Effector memory CD8-positive, alpha-beta T cell (primary cell): Measurements from ENCODE around the gene COG7.
"Not testable (repeated sequence)": the region's sequence is repeated elsewhere in the genome, so short reads cannot be mapped to it uniquely, and the experiment has no call there.

ENCODE experiments used
- ATAC-seq: fragments of 150-1000 bp; cut with Tn5 transposase; replicated peaks from 2 replicates; pipeline ENCODE4 v1.10.0; 2021; ENCODE audit warnings: mild to moderate bottlenecking, moderate library complexity
- DNase-seq, 3 experiments: peaks; one replicate each; pipeline ENCODE4 v3.0.0; 2021
- H3K27ac Mint-ChIP-seq, 2 donors: one replicate each; pipeline ENCODE4 v1.8.0; 2022; ENCODE audit warnings: mild to moderate bottlenecking in 2 of 2, mixed read lengths in 2 of 2, moderate library complexity in 2 of 2
- H3K27me3 Mint-ChIP-seq, 2 donors: one replicate each; pipeline ENCODE4 v1.8.0; 2022; ENCODE audit warnings: mixed read lengths in 2 of 2
- H3K36me3 Mint-ChIP-seq: one replicate; pipeline ENCODE4 v1.8.0; 2022; ENCODE audit warnings: mild to moderate bottlenecking, moderate library complexity, mixed read lengths; ENCODE audit not compliant: insufficient read depth
- H3K4me1 Mint-ChIP-seq, 2 donors: one replicate each; pipeline ENCODE4 v1.8.0; 2022; ENCODE audit warnings: low read depth in 2 of 2, mixed read lengths in 2 of 2
- H3K4me3 Mint-ChIP-seq, 2 donors: one replicate each; pipeline ENCODE4 v1.8.0; 2022; ENCODE audit warnings: mild to moderate bottlenecking in 2 of 2, mixed read lengths in 2 of 2, moderate library complexity in 2 of 2
- H3K9me3 Mint-ChIP-seq, 2 donors: one replicate each; pipeline ENCODE4 v1.8.0; 2022; ENCODE audit warnings: mixed read lengths in 2 of 2

The COG7 gene

GRCh38 chr16:23367988-23368387 lies 85.0 kb downstream of the COG7 start:
- Mint-ChIP-seq H3K27me3 (peaks cover 0 to 12% of the 10 kb centered on the region in 2 donors), H3K36me3 (peaks cover 2% of the 10 kb centered on the region), H3K27ac (no peak overlapping the region), H3K9me3 (no peaks in the 10 kb centered on the region), H3K4me1 (peaks cover 3 to 12% of the 10 kb centered on the region in 2 donors), H3K4me3 (no peak overlapping the region)
- ATAC-seq (no peak), DNase-seq (no peak)

- Mint-ChIP-seq H3K4me1 (peaks cover 3 to 12% of the 10 kb centered on the region in 2 donors), H3K27ac (no peak overlapping the region), H3K9me3 (no peaks in the 10 kb centered on the region), H3K27me3 (peaks cover 0 to 15% of the 10 kb centered on the region in 2 donors), H3K4me3 (no peak overlapping the region), H3K36me3 (peaks cover 2% of the 10 kb centered on the region)
- DNase-seq, result no peak
- ATAC-seq, result no peak
Observed at GRCh38 chr16:23367564-23367963, 85.4 kb downstream of the COG7 start.

- Mint-ChIP-seq H3K27me3 (peaks cover 0 to 18% of the 10 kb centered on the region in 2 donors), H3K4me1 (peaks cover 3 to 12% of the 10 kb centered on the region in 2 donors)
- not testable (repeated sequence) for DNase-seq, H3K9me3 Mint-ChIP-seq, H3K36me3 Mint-ChIP-seq, ATAC-seq, H3K4me3 Mint-ChIP-seq, H3K27ac Mint-ChIP-seq
Observed at GRCh38 chr16:23366341-23366740, 86.6 kb downstream of the COG7 start.

DNA sequence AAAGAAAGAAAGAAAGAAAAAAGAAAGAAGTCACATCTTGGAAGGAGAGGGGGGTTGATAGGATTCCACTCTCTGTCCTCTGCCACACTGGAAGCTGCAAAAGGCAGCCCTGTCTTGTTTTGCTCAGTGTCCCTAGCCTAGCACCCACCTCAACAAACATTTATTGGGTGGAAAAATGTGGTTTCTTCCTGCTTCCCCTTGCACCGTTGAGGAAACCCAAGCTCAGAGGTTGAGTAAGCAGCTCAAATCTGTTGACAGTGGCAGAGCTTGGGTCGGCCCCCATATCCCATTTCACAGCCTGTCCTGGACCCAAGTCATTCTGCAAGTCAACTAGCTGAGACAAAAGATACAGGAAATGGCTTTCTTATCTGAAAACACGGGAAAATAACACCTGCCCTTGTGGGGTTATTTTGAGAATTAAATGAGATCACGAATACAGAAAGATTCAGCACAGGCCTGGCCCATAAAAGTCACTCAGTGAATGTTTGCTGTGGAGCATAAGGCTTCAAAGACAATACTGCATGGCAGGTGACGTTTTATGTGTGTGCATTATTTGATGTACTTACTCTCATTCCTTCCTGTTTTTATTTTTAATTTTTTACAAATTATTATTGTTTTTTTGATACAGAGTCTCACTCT lies 87.3 kb downstream of the COG7 start:
- peaks cover 2% of the 10 kb centered on the region for H3K36me3 Mint-ChIP-seq
- peak overlapping the region in 1 of 2 donors; percentile 35 for H3K27ac Mint-ChIP-seq
- H3K4me1 Mint-ChIP-seq, result peaks cover 3 to 12% of the 10 kb centered on the region in 2 donors
- no peaks in the 10 kb centered on the region for H3K9me3 Mint-ChIP-seq
- peaks cover 0 to 14% of the 10 kb centered on the region in 2 donors for H3K27me3 Mint-ChIP-seq
- no peak for ATAC-seq
- H3K4me3 Mint-ChIP-seq, result peak overlapping the region in 1 of 2 donors; percentile 13
- no peak for DNase-seq

GRCh38 chr16:23362460-23363317 lies 90.3 kb downstream of the COG7 start:
- H3K27me3 Mint-ChIP-seq, result peaks cover 0 to 17% of the 10 kb centered on the region in 2 donors
- peaks cover 2% of the 10 kb centered on the region for H3K36me3 Mint-ChIP-seq
- no peak overlapping the region for H3K27ac Mint-ChIP-seq
- DNase-seq (no peak), ATAC-seq (no peak)
- no peaks in the 10 kb centered on the region for H3K9me3 Mint-ChIP-seq
- peaks cover 3 to 12% of the 10 kb centered on the region in 2 donors for H3K4me1 Mint-ChIP-seq
- H3K4me3 Mint-ChIP-seq, result no peak overlapping the region

GRCh38 chr16:23359092-23359760 lies 93.8 kb downstream of the COG7 start:
- no peak overlapping the region for H3K4me3 Mint-ChIP-seq
- no peaks in the 10 kb centered on the region for H3K4me1 Mint-ChIP-seq
- peaks cover 4% of the 10 kb centered on the region for H3K36me3 Mint-ChIP-seq
- DNase-seq, result no peak
- no peak overlapping the region for H3K27ac Mint-ChIP-seq
- H3K9me3 Mint-ChIP-seq, result no peaks in the 10 kb centered on the region
- no peak for ATAC-seq
- H3K27me3 Mint-ChIP-seq, result peaks cover 12 to 35% of the 10 kb centered on the region in 2 donors

DNA sequence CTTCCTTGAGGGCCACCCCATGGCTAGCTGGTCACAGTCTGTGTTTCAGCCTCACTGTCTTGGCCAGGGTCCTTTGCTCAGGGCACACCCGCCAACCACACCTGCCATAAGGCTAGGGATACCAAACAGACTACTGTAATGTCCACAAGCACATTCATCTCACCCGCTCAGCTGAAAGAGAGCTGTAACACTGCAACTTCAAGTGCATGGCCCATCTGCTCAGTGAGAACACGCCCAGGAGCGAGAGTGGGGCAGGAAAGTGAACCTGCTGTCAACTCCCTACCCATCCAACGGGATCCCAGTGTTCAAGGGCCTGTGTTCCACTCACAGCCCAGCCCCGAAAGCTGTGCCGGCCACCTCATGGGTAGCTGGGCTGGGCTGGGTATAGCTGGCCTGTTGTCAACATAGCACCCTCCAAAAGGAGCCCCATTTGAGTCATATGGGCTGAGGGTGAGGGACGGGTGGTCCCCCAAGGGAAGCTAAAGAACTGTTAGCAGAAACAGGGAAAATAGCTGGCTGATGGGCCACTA lies 95.2 kb downstream of the COG7 start:
- H3K9me3 Mint-ChIP-seq, result no peaks in the 10 kb centered on the region
- H3K27me3 Mint-ChIP-seq, result peaks cover 16 to 46% of the 10 kb centered on the region in 2 donors
- H3K4me3 Mint-ChIP-seq, result no peak overlapping the region
- H3K36me3 Mint-ChIP-seq, result peaks cover 4% of the 10 kb centered on the region
- no peaks in the 10 kb centered on the region for H3K4me1 Mint-ChIP-seq
- DNase-seq (no peak), ATAC-seq (no peak)
- H3K27ac Mint-ChIP-seq, result no peak overlapping the region

GRCh38 chr16:23356941-23357340 lies 96.0 kb downstream of the COG7 start:
- DNase-seq (no peak), ATAC-seq (no peak)
- Mint-ChIP-seq H3K9me3 (no peaks in the 10 kb centered on the region), H3K36me3 (peaks cover 4% of the 10 kb centered on the region), H3K27ac (no peak overlapping the region), H3K4me1 (no peaks in the 10 kb centered on the region), H3K4me3 (no peak overlapping the region), H3K27me3 (peaks cover 24 to 50% of the 10 kb centered on the region in 2 donors)

DNA sequence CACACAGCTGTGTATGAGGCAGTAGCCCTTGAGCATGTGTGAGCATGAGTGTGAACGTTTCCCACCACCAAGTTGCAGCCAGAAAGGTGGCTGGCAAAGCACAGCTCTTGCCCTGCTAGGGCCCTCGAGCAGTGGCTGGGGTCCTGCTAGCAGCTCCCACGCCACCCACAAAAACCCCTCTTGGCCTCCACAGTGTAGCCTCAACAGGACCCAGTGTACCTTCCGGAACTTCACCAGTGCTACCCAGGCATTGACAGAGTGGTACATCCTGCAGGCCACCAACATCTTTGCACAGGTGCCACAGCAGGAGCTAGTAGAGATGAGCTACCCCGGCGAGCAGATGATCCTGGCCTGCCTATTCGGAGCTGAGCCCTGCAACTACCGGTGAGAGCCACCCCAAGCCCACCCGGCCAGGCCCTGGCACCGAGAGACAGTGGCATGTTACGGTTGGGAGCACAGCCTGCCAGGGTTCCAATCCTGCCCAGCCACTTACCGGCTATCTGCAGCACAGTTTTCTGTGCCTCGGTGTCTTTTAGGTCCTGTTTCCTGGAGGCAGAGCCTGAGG lies 97.8 kb downstream of the COG7 start:
- H3K4me3 Mint-ChIP-seq, result no peak overlapping the region
- DNase-seq, result no peak
- ATAC-seq, result no peak

GRCh38 chr16:23354246-23354645 lies 98.7 kb downstream of the COG7 start:
- DNase-seq (no peak), ATAC-seq (no peak)
- Mint-ChIP-seq H3K4me1 (no peaks in the 10 kb centered on the region), H3K27me3 (peaks cover 36 to 70% of the 10 kb centered on the region in 2 donors), H3K36me3 (peaks cover 4% of the 10 kb centered on the region), H3K9me3 (no peaks in the 10 kb centered on the region), H3K4me3 (no peak overlapping the region), H3K27ac (no peak overlapping the region)

More for the DNA sequence above, 97.8 kb downstream of the COG7 start:
- no peaks in the 10 kb centered on the region for H3K9me3 Mint-ChIP-seq
- H3K27ac Mint-ChIP-seq, result no peak overlapping the region
- H3K4me1 Mint-ChIP-seq, result no peaks in the 10 kb centered on the region
- H3K27me3 Mint-ChIP-seq, result peaks cover 33 to 68% of the 10 kb centered on the region in 2 donors
- peaks cover 4% of the 10 kb centered on the region for H3K36me3 Mint-ChIP-seq

GRCh38 chr16:23353440-23353839 lies 99.5 kb downstream of the COG7 start:
- no peak for ATAC-seq
- Mint-ChIP-seq H3K4me3 (no peak overlapping the region), H3K9me3 (no peaks in the 10 kb centered on the region), H3K27ac (no peak overlapping the region), H3K36me3 (peaks cover 4% of the 10 kb centered on the region), H3K4me1 (no peaks in the 10 kb centered on the region), H3K27me3 (peaks cover 36 to 74% of the 10 kb centered on the region in 2 donors)
- DNase-seq, result no peak

DNA sequence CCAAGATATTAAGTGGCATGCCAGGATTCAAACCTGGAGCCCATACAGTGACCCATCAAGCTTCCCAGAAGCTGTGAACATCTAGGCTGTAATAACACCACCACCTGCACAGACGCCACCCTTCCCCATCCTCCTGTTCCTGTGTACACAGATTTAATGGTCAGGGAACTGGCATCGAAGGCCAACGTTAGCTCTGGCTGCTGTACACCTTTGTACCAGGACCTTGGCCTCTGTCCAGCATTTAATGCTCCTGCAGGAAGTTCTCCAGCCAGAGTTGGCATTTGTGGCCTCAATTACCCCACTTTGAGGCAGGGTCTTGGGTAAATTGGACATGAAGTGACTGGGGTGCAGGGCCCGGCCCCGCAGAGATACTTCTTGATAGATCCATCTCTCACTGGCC lies 101.6 kb downstream of the COG7 start:
- H3K4me1 Mint-ChIP-seq, result no peaks in the 10 kb centered on the region
- no peak overlapping the region for H3K27ac Mint-ChIP-seq
- peaks cover 36 to 75% of the 10 kb centered on the region in 2 donors for H3K27me3 Mint-ChIP-seq
- DNase-seq (no peak), ATAC-seq (no peak)
- H3K9me3 Mint-ChIP-seq, result no peaks in the 10 kb centered on the region
- H3K4me3 Mint-ChIP-seq, result no peak overlapping the region
- H3K36me3 Mint-ChIP-seq, result peaks cover 4% of the 10 kb centered on the region
